ENCODE results near the gene RHOU. TPM values are rescaled to one million over a fixed set of nuclear protein-coding genes. Genes with fewer than 3 reads are reported as not detected.

Gene RHOU
- polyA plus RNA-seq, 4 donors = 13.2 to 18.0 (median 17.1) TPM

DNA sequence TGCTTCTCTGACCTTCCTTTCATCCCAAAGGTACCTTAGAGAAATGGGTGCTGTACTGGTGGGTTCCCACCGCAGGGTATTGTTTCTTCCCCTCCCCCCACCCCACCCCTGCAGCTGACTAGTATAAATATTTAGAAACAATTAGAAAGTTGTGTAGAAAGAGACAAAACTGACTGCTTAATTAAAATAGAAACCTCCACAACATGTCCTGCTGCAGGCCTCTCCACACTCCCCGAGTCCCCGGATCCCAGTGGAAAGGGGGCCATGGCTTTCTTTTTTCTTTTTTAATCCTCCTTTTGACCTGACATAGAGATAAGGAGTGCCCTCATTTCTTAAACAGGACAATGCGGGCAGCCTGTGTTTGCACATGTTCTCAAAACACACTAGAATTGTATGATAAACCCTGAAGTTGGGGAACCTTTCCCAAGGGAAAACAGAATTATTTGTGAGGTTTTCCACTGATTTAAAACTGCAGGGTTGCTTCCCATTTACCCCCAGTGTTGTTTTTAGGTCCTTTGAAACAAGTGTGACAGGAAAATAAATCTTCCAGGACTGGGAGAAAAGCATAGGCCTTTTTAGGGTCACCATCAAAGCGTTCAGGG is 1.7 kb downstream of the RHOU start:
- DNase-seq (ENCODE audit: low read depth in 4 of 4, low spot score in 2 of 4) = no peak

DNA sequence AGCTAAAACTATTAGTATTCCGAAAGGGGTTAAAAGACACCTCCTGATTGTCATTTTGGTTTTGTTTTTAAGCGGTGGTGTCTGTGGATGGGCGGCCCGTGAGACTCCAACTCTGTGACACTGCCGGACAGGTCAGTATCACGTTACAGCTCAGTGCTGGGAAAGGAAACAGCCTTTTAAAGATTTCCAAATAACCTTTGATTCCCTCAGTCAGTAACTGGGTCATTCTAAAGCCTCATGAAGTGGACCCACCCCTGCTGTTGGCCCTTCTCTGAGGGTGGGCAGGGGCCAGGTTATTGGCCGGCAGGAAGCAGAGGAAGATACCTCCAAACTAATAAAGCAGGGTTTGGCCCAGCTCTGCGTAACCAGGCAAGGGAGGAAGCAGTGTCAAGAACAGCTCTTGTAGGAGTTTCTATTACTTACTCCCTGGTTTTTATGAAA is 2.3 kb downstream of the RHOU start:
- no peak for DNase-seq (ENCODE audit: low read depth in 4 of 4, low spot score in 2 of 4)

DNA sequence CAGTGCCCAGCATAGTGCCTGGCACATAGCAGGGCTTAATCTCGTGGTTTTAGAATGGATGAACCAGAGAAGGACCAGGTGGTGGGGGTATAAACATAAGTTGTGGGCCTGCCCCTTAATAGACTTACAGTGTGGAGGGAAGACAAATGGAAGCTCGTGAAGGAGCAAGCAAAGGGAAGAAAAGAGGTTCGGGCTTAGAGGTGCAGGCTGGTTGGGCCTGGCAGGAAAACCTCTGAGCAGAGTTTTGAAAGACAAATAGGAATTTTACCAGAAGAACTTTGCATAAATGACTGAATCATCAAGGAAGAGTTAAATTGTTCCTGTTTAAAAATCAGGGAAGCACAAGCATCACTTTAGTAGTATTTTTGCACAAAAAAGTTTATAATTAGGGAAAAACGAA is 4.5 kb downstream of the RHOU start:
- DNase-seq (ENCODE audit: low read depth in 4 of 4, low spot score in 2 of 4) = no peak

DNA sequence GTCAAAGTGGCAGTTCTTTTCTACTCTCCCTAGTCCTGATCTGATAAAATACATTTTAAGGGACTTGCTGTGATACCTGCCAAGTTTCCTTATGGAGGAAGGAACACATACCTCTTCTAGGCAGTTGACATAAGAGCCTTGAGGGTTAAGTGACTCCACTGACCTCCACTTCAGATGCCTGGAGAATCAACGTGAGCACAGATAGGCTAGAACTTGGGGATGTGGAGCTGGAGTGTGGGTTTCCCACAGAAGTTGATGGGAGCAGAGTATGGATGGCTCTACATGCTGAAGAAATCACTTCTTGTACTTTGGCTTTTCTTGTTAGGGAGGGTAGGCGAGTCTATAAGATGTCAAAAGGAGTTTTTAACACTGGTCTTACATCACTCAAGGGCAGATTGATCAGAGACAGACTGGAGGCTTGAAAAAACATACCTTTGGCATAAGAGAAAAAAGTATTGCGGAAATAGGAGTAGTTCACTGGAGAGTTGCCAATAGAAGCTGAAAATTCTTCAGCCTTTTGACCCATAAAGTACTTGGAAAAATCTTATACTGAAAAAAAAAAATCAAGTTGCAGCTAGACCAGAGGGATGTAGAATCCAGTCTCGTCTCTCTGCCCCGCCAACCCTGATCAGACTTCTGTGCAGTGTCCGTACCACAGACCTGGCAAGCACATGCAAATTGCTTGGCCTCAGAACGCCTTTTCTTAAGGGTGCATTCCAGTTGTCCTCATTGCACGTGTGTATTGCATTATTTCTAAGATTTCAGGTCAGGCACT is 5.5 kb downstream of the RHOU start:
- DNase-seq (ENCODE audit: low read depth in 4 of 4, low spot score in 2 of 4) = no peak

DNA sequence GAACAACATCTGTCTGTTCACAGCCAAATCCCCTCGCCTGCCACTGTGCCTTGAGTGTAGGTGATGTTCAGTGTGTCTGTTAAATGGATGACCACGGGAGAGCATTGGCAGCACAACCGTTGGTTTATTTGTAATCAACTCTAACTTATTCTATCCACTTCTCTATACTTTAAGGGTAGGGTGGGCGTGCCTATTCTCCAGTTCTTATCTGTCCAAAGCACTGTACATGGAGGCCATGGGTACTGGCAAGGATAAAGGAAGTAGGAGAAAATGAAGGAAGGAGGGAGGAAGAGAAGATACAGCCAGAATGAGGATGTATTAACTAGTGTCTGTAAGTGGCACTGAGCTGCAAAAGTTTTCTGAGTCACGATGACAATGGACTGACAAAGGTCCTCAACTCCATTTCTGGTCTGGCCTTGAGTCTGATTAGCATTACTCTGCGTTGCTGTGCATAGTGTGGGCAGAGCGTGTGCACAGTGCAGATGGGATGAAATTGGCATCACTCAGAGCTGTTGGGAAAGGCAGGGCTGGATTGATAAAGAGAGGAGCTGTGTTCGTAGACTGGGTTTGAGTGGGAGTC is 7.1 kb downstream of the RHOU start:
- DNase-seq (ENCODE audit: low read depth in 4 of 4, low spot score in 2 of 4) = no peak

DNA sequence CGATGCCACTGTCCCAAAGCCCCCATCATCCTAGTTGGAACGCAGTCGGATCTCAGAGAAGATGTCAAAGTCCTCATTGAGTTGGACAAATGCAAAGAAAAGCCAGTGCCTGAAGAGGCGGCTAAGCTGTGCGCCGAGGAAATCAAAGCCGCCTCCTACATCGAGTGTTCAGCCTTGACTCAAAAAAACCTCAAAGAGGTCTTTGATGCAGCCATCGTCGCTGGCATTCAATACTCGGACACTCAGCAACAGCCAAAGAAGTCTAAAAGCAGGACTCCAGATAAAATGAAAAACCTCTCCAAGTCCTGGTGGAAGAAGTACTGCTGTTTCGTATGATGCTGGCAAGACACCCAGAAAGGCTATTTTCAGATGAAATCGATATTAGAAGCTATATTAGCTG is 8.1 kb downstream of the RHOU start:
- no peak for DNase-seq (ENCODE audit: low read depth in 4 of 4, low spot score in 2 of 4)

DNA sequence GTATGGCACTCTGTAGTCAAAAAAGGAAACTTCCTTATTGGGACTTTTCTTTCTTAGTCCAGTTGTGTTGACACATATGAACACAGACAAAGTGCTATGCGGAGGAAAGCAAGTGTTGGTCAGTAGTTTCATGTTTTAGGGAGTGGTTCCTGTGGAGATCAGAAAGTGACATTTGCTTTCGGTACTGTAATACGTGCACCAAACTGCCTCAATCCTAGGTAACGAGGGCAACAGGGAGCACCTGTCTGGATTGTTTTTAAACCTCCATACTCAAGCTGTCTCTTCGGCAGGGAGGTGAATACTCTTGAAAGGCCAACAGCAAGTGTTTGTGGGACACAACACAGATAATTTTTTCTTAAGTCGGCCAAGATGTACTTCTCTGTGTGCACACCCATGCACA is 9.1 kb downstream of the RHOU start:
- no peak for DNase-seq (ENCODE audit: low read depth in 4 of 4, low spot score in 2 of 4)

DNA sequence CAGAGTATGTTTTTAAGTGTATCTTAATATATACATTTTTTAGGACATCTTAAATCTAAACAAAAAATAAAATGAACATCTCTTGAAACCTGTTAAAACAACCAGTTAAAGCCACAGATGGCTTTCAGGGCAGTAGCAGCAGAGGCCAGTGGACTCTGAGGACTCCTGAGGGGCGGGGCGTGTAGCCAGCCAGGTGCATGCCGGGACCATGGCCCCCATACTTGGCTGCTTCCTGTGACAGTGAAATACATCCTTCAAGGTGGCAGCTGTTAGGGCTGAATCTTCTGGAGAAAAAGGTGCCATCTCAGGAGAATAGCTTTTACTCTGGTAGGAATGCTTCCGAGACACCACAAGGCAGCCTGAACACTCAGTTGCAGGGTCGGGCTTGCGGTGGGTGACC is 9.6 kb downstream of the RHOU start:
- no peak for DNase-seq (ENCODE audit: low read depth in 4 of 4, low spot score in 2 of 4)

DNA sequence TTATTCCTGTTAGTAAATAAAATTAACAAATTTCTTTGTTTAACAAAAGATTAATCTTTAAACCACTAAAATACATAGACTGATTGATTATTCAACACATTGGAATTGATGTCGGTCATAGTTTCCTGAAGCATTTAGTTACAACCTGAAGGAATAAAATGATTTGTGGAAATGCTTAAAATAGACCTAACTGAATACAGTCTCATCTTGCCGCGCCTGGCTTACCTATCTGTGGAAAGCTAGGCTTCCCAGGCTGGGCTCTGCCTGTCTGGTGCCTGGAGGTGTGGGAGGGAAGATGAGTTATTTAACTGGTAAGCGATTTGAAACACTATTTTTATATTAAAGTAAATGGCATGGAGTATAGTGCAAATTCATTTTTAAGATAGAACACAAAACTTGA is 10.2 kb downstream of the RHOU start:
- no peak for DNase-seq (ENCODE audit: low read depth in 4 of 4, low spot score in 2 of 4)

DNA sequence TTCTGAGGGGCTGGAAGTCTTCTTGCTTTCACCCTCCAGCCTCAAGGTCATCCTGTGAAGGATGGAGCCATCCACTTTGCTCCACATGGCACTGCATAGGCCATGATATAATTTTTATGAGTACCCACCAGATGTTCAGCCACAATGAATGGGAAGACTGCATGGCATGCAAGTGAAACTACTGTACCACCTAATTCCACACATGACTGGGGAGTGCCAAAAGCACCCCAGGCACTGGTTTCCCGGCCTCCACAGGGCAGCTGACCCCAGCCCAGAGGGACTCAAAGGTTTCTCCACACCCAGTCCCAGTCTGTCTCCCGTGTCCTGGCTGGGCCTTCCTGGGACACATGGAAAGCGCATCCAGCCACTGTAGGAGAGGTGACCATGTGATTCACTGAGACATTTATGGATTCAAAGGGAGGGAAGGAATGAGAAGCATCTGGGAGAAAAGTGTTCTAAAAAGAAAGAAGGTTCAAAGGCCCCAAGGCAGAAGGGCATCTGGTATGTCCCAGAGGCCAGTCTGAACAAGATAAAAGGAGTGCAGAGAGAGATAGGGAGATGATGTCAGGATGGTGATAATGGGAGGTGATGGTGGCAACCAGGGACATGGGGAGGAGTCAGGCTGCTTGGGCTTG is 12.1 kb downstream of the RHOU start:
- no peak for DNase-seq (ENCODE audit: low read depth in 4 of 4, low spot score in 2 of 4)

DNA sequence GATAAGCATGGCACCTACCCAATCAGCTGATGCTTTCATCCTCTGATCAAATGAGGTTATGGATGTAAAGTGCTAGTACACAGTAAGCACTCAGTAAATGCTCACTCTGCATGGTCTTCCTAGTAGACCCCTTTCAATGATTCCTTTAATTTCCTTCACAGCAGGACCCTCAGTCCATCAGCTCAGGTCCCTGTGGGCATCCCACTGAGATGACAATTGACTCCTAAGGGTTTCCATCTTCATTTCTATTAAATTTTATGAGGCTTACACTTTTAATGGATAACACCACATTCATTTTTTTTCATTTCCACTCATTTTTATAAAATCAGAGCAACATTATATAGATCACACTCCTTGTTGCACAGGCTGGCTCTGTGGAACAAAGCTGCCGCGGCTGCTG is 12.8 kb downstream of the RHOU start:
- DNase-seq (ENCODE audit: low read depth in 4 of 4, low spot score in 2 of 4) = no peak

DNA sequence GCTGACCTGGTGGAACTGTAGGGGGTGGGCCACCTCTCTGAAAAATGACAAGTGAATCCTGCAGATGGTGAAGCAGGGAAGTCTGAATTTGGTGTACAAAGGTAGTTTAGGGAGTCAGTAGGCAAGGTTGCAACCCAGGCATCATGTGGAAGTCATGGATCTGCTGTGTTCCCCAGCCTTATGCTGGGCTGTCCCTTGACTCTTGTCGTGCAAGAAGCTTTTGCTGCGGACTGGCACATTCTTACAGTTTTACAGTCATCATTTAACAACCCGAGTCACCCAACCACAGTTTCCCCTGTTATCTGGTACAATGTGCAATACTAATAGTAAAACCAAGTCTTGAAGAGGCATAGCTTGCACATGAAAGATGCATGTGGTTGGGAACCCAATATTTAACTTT is 13.2 kb downstream of the RHOU start:
- DNase-seq (ENCODE audit: low read depth in 4 of 4, low spot score in 2 of 4) = no peak

DNA sequence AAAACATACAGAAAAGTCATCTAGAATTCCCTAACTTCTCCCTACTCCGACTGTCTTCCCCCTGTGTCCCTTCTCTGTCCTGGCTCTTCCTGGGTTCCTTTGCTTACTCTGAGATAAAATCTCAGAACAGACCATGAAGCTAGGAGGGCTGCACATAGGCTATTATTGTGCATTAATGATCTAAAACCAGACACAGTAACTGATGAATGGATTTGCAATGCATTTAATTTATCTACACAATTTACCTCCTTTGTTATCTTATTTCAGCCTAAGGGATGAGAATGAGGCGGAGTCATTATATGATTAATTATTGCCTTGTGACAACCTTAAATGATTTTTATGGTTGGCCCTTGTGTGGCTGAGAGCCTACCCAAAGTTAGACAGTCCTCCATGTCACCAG is 14.5 kb downstream of the RHOU start:
- no peak for DNase-seq (ENCODE audit: low read depth in 4 of 4, low spot score in 2 of 4)

DNA sequence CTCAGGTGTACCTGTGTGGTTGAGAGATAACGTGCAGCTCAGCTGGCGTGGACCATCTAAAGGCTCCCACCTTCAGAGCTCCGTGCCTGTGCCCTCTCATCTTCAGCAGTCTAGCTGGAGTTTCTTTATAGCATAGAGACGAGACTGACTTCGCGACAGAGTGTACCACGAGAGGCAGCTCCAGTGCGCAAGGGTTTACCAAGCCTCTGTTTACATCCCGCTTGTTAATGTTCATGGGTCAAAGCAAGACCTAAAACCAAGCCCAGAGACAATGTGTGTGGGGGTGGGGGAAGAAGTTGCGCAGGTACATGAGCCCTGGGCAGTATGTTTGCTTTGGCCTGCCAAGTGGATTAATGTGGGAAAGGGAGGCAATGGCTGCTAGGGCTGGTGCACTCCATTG is 15.6 kb downstream of the RHOU start:
- DNase-seq (ENCODE audit: low read depth in 4 of 4, low spot score in 2 of 4) = no peak

DNA sequence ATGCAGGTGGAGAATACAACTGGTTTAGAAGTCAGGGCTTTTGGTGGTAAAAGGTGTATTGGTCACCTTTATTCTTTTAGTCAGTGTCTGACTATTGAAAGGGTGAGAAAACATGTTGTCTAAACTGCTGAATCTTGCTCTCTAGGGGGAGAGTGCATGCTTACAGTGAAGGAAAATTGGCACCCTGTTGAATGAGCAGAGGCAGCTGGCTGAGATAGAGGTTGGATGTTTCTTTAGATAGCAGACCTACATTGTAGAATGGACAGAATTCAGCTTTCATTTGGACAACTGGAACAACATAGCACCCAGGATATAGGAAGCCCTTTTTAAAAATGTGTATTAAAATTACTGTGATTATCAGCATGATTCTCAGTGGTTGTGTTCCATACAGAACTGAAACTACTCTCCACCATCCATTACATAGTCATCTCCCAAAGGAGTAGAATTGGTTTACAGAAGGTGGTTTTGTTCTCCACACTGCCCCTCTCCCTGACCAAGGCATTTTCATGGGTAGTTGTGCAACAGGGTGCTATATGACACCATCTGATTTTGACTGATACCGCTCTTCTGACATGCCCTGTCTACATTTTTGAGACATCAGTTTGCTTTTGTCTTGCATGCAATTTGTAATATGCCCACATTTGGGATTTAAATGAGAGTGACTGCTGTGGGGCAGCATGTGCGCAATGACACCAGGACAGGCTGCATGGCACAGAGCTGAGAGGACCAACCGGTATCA is 16.2 kb downstream of the RHOU start:
- DNase-seq (ENCODE audit: low read depth in 4 of 4, low spot score in 2 of 4) = no peak

DNA sequence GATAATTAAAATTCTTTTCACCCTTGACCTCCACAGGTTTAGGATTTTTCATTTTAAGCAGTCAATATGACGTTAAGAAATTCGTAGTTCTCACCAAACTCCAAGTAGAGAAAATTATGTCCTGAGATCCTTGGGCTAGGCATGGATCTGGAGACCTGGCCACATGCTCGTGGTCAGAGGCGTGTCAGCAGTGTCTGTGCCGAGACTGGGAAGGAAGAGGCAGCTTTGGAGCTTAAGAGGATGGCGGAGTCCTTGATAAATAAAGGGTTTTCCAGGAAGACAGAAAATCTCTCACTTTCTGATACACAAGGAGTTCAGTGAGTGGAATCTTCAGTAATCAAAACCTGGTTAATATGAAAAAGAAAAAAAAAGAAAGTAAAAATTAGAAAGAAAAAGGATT is 17.0 kb downstream of the RHOU start:
- no peak for DNase-seq (ENCODE audit: low read depth in 4 of 4, low spot score in 2 of 4)

DNA sequence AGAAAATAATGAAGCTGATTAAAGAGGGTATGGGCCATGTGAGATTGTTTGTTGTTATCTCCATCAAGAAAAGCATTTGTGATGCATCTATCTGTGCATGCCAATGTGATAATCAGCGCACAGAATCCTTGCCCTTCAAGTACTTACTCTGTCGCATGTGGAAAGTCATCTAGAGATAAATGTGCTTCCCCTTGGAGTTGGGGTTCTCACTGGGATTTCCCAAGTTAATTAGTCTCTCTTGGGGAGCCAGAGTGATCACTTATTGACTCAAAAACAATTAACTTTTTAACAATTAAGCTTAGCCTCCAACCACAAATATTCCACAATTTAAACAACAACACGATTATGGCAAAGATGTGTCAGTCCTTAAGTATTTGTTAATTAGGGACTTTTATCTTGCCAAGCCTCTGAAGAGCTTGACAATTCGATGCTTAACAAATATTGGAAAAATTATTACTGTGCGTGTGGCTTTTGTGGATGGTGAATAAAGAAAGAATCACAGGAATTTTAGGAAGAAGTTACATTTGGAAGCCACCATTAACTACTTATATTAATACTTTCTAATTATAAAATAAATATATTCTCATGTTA is 17.5 kb downstream of the RHOU start:
- no peak for DNase-seq (ENCODE audit: low read depth in 4 of 4, low spot score in 2 of 4)

DNA sequence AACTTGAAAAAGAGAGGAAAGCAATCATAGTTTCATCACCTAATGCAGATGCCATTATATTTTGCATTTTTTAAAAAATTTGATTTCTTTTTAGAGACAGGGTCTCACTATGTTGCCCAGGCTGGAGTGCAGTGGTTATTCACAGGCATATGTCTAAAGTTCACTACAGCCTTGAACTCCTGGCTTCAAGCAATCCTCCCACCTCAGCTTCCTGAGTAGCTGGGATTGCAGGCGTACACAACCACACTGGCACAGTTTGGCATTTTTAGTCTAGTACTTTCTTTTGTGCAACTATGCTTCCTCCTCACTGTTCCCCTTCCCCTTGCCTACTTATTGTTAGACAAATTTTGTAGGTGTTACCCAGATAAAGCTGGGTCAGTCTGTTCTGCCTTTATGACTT is 18.0 kb downstream of the RHOU start:
- no peak for DNase-seq (ENCODE audit: low read depth in 4 of 4, low spot score in 2 of 4)

DNA sequence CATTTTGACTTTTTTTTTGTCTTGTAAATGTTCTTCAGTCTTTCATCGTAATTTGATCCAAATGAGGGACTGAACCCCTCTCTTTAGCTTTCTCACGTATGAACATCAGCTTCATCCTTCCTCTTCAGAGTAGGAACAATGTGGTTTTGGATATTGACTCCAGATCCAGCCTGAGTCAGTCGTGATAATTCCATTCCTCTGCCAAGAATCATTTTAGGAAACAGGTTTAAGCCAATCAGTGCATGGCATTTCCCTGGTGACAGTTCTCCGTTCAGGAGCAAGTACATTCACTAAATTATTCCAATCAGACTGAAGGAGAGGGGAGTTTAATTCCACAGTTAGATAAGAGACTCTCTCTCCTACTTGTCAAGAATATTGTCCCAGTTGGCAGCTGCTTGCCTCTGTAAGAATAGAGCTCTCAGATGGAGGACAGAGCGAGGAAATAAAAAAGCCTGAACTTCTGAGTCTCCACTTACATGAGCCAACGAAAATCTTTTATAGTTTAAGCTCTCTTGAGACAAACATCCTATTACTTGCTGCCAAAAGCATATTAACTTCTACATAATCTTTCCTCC is 18.6 kb downstream of the RHOU start:
- no peak for DNase-seq (ENCODE audit: low read depth in 4 of 4, low spot score in 2 of 4)

DNA sequence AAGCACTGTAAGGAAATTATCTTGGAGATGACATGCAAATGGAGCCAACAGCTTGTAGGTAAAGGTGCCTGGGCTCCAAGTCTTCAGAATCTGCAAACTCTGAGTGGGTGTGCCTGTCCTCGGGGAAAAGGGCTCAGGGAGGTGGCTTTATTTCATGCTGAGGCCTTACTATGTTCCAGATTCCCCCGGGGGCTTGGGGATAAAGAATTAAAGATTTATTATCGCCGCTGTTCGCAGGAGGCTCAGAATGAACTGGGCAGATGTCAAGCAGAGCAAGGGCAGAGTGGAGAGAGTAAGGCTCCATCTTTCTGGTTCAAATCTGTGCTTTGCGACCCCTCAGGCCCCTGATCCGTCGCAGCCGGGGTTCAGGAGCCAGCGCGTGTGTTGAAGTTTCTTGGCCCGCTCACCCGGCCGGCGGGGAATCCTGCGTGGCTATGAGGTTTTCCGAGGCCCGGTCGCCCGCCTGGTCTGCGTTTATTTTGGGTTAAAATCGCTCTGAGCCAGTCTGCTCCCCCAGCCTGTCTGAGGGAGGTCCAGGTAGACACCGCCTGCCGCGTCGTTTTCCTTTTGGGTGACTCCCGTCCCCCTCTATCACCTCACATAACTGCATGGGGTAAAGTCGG is 19.5 kb downstream of the RHOU start:
- DNase-seq (ENCODE audit: low read depth in 4 of 4, low spot score in 2 of 4) = no peak

All from left renal cortex interstitium (tissue), 4 donors.